Measurements from ENCODE around the gene RNF224.

Gene RNF224

GRCh38 chr9:137275588-137276472, 48.5 kb downstream of the RNF224 start:
- no peak for DNase-seq (ENCODE audit: low read depth in 1 of 2, low spot score in 1 of 2)
- in situ Hi-C loops (cut with HindIII; ENCODE audit: low pct_unique_long_range_greater_than_20kb, low sequenced_read_pairs): no loop called here

GRCh38 chr9:137276473-137277328, 49.4 kb downstream of the RNF224 start:
- in situ Hi-C loops (cut with HindIII; ENCODE audit: low pct_unique_long_range_greater_than_20kb, low sequenced_read_pairs): no loop called here
- DNase-seq (ENCODE audit: low read depth in 1 of 2, low spot score in 1 of 2): no peak
- TF ChIP-seq JUND (IDR thresholded peaks at IDR 0.05; ENCODE audit: low read depth): no peak

More at GRCh38 chr9:137275588-137276472, 48.5 kb downstream of the RNF224 start:
- TF ChIP-seq JUND (IDR thresholded peaks at IDR 0.05; ENCODE audit: low read depth): no peak

GRCh38 chr9:137277329-137278041, 50.2 kb downstream of the RNF224 start, which contains the start of gene TOR4A:
TSS of gene TOR4A (plus strand) at chr9:137277726. CDS start at chr9:137278690, 964 bp downstream.
- in situ Hi-C loops (cut with HindIII; ENCODE audit: low pct_unique_long_range_greater_than_20kb, low sequenced_read_pairs): no loop called here

GRCh38 chr9:137278061-137278701, 50.9 kb downstream of the RNF224 start:
- DNase-seq (ENCODE audit: low read depth in 1 of 2, low spot score in 1 of 2): no peak
- TF ChIP-seq JUND (IDR thresholded peaks at IDR 0.05; ENCODE audit: low read depth): no peak
- in situ Hi-C loops (cut with HindIII; ENCODE audit: low pct_unique_long_range_greater_than_20kb, low sequenced_read_pairs): no loop called here

More at GRCh38 chr9:137277329-137278041, 50.2 kb downstream of the RNF224 start, which contains the start of gene TOR4A:
- no peak for DNase-seq (ENCODE audit: low read depth in 1 of 2, low spot score in 1 of 2)
- no peak for TF ChIP-seq JUND (IDR thresholded peaks at IDR 0.05; ENCODE audit: low read depth)
